ENCODE measurements around the gene OFD1. TPM values are rescaled to one million over a fixed set of nuclear protein-coding genes. Genes with fewer than 3 reads are reported as not detected.

Gene OFD1
- total RNA-seq, 2 donors from 2014 or later, result 27.5 to 36.6 TPM

- H3K4me3 ChIP-seq, result no peak overlapping the region
- no peaks in the 10 kb centered on the region for H3K9me3 ChIP-seq
- H3K27ac ChIP-seq, result no peak overlapping the region
- no peaks in the 10 kb centered on the region for H3K27me3 ChIP-seq
- TF ChIP-seq POLR2A (IDR thresholded peaks at IDR 0.05), result no peak
- TF ChIP-seq, protein P1, sequence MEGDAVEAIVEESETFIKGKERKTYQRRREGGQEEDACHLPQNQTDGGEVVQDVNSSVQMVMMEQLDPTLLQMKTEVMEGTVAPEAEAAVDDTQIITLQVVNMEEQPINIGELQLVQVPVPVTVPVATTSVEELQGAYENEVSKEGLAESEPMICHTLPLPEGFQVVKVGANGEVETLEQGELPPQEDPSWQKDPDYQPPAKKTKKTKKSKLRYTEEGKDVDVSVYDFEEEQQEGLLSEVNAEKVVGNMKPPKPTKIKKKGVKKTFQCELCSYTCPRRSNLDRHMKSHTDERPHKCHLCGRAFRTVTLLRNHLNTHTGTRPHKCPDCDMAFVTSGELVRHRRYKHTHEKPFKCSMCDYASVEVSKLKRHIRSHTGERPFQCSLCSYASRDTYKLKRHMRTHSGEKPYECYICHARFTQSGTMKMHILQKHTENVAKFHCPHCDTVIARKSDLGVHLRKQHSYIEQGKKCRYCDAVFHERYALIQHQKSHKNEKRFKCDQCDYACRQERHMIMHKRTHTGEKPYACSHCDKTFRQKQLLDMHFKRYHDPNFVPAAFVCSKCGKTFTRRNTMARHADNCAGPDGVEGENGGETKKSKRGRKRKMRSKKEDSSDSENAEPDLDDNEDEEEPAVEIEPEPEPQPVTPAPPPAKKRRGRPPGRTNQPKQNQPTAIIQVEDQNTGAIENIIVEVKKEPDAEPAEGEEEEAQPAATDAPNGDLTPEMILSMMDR (IDR thresholded peaks at IDR 0.05), result no peak
- ATAC-seq, result no peak
- no peaks in the 10 kb centered on the region for H3K4me1 ChIP-seq
- 78 to 85% methylated on average over 4 of the region's 4 CpGs for WGBS, 2 donors
- intact Hi-C loops (cut with DNase I), result no loop called here
- no peaks in the 10 kb centered on the region for H3K36me3 ChIP-seq (replicated peaks in 1 of 2; ENCODE audit: insufficient read depth in 1 of 2, low read depth in 2 of 2)
- no peak for DNase-seq
Measured at GRCh38 chrX:13798184-13798583, 63.6 kb downstream of the OFD1 start.

DNA sequence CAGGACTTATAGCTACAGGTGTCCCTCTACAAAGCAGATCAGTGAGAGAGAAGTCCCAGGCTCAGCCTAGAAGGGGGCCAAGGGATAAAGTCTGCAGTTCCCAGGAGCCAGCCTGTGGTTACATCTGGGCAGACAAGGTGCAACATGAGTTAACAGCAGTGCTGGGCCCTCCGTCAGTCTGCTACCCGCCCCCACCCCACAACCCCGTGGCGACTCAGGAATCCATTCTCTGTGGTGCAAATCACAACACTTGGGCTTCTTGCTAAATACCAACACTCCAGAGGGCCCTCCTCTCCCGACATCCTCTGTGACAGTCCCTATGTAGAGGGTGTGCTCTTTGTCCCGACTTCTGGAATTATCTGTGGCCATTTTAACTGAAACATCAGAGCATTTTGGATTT, 68.6 kb downstream of the OFD1 start:
- Histone ChIP-seq H3K27me3 (no peaks in the 10 kb centered on the region), H3K9me3 (no peaks in the 10 kb centered on the region), H3K4me1 (no peaks in the 10 kb centered on the region), H3K36me3 (replicated peaks in 1 of 2; ENCODE audit: insufficient read depth in 1 of 2, low read depth in 2 of 2) (no peaks in the 10 kb centered on the region), H3K27ac (no peak overlapping the region), H3K4me3 (no peak overlapping the region)
- whole genome bisulfite sequencing, 2 donors, result 54 to 75% methylated on average over 2 to 6 of the region's 6 CpGs
- ATAC-seq (no peak), DNase-seq (no peak)
- intact Hi-C loops (cut with DNase I), result no loop called here
- TF ChIP-seq, protein P1 (IDR thresholded peaks at IDR 0.05), result no peak
- no peak for TF ChIP-seq POLR2A (IDR thresholded peaks at IDR 0.05)

DNA sequence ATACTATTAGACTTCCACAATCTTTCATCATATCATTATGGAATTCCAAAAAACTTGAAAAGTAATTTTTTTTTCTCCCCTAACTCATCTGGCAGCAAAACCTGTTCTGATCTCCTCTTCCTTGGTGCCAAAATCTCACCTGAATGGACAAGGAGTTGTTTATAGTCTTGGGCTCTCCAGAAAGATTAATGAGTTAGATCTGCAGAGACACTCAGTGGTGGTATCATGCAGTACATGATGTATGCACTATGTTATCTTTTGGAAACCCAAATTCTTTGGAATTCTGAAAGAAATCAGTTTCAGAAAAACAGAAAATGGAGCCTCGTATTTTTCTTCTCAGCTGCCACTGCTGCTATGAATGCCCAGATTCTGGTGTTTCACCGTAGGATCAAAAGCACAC, 70.7 kb downstream of the OFD1 start:
- Histone ChIP-seq H3K9me3 (no peaks in the 10 kb centered on the region), H3K27ac (no peak overlapping the region), H3K4me1 (no peaks in the 10 kb centered on the region), H3K4me3 (no peak overlapping the region), H3K27me3 (no peaks in the 10 kb centered on the region), H3K36me3 (replicated peaks in 1 of 2; ENCODE audit: insufficient read depth in 1 of 2, low read depth in 2 of 2) (no peaks in the 10 kb centered on the region)
- ATAC-seq (no peak), DNase-seq (no peak)
- no peak for TF ChIP-seq POLR2A (IDR thresholded peaks at IDR 0.05)
- TF ChIP-seq, protein P1 (IDR thresholded peaks at IDR 0.05), result no peak
- 58 to 65% methylated on average over 2 of the region's 2 CpGs for WGBS, 2 donors
- intact Hi-C loops (cut with DNase I), result no loop called here

GRCh38 chrX:13808293-13808692, 73.7 kb downstream of the OFD1 start:
- WGBS, 2 donors, result 58 to 83% methylated on average over 4 of the region's 4 CpGs
- TF ChIP-seq POLR2A (IDR thresholded peaks at IDR 0.05), result no peak
- TF ChIP-seq, protein P1 (IDR thresholded peaks at IDR 0.05), result no peak
- intact Hi-C loops (cut with DNase I), result no loop called here
- H3K27ac ChIP-seq, result no peak overlapping the region
- no peak for DNase-seq
- no peaks in the 10 kb centered on the region for H3K27me3 ChIP-seq
- H3K4me1 ChIP-seq, result no peaks in the 10 kb centered on the region
- ATAC-seq, result no peak
- H3K9me3 ChIP-seq, result no peaks in the 10 kb centered on the region
- no peaks in the 10 kb centered on the region for H3K36me3 ChIP-seq (replicated peaks in 1 of 2; ENCODE audit: insufficient read depth in 1 of 2, low read depth in 2 of 2)
- no peak overlapping the region for H3K4me3 ChIP-seq

DNA sequence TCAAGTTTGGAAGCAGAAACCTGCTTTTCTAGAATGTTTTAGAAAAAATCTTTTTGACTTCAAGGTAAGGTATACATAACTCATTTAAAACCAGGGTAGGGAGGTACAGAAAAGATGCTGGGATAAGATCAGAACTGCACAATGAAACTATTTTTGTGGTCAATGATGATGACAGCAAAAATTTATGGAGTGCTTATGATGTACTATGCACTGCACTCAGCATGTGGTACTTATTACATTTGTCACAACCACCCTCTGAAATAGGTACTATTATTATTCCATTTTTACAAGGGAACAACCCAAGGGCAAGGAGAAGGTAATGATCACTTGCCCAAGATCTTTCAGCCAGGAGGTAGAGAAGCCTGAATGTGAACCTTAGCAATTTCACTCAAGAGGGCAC, 74.3 kb downstream of the OFD1 start:
- Histone ChIP-seq H3K27ac (no peak overlapping the region), H3K4me1 (no peaks in the 10 kb centered on the region), H3K36me3 (replicated peaks in 1 of 2; ENCODE audit: insufficient read depth in 1 of 2, low read depth in 2 of 2) (no peaks in the 10 kb centered on the region), H3K27me3 (no peaks in the 10 kb centered on the region), H3K9me3 (no peaks in the 10 kb centered on the region), H3K4me3 (no peak overlapping the region)
- no peak for DNase-seq
- TF ChIP-seq, protein P1 (IDR thresholded peaks at IDR 0.05), result no peak
- no peak for TF ChIP-seq POLR2A (IDR thresholded peaks at IDR 0.05)
- ATAC-seq, result no peak
- intact Hi-C loops (cut with DNase I), result no loop called here

All from body of pancreas (tissue), 4 donors.